ENCODE results near the gene NGF. TPM values are rescaled to one million over a fixed set of nuclear protein-coding genes. Genes with fewer than 3 reads are reported as not detected.
"Not testable (repeated sequence)": the region's sequence is repeated elsewhere in the genome, so short reads cannot be mapped to it uniquely, and the experiment has no call there.

The NGF gene
- total RNA-seq, 4 donors from 2014 or later, result 2.8 to 4.0 (median 3.2) TPM; not detected in 1

DNA sequence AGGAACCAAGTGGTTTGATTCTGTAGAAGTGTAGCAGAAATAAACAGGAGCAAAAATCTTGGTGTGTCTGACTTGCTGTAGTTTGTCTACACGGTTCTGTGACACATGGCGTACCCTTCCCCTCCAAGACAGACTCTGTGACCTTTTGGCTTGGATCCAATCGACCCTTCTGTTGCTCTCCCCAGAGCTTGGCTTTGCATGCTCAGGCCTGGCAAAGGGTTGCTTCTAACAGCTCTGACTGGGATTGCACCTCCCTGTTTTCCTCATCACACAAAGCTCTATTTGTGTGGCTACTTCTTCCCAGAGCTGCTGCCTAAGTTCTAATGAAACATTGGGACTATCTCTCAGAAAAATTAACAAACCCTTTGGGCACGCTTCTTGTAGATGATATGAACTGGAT, 24.0 kb downstream of the NGF start:
- H3K9me3 ChIP-seq, result no peaks in the 10 kb centered on the region
- no peaks in the 10 kb centered on the region for H3K36me3 ChIP-seq
- H3K4me1 ChIP-seq, result peaks cover 0 to 4% of the 10 kb centered on the region in 2 donors
- H3K27me3 ChIP-seq, result no peaks in the 10 kb centered on the region
- no peak overlapping the region for H3K4me3 ChIP-seq (replicated peaks in 1 of 3)
- H3K27ac ChIP-seq, result no peak overlapping the region
- TF ChIP-seq, protein P1, sequence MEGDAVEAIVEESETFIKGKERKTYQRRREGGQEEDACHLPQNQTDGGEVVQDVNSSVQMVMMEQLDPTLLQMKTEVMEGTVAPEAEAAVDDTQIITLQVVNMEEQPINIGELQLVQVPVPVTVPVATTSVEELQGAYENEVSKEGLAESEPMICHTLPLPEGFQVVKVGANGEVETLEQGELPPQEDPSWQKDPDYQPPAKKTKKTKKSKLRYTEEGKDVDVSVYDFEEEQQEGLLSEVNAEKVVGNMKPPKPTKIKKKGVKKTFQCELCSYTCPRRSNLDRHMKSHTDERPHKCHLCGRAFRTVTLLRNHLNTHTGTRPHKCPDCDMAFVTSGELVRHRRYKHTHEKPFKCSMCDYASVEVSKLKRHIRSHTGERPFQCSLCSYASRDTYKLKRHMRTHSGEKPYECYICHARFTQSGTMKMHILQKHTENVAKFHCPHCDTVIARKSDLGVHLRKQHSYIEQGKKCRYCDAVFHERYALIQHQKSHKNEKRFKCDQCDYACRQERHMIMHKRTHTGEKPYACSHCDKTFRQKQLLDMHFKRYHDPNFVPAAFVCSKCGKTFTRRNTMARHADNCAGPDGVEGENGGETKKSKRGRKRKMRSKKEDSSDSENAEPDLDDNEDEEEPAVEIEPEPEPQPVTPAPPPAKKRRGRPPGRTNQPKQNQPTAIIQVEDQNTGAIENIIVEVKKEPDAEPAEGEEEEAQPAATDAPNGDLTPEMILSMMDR (IDR thresholded peaks at IDR 0.05), result no peak
- no peak for TF ChIP-seq POLR2A (IDR thresholded peaks at IDR 0.05)
- intact Hi-C loops (cut with DNase I), result no loop called here
- DNase-seq, result no peak
- WGBS, 2 donors, result 48 to 60% methylated on average over 4 of the region's 4 CpGs

DNA sequence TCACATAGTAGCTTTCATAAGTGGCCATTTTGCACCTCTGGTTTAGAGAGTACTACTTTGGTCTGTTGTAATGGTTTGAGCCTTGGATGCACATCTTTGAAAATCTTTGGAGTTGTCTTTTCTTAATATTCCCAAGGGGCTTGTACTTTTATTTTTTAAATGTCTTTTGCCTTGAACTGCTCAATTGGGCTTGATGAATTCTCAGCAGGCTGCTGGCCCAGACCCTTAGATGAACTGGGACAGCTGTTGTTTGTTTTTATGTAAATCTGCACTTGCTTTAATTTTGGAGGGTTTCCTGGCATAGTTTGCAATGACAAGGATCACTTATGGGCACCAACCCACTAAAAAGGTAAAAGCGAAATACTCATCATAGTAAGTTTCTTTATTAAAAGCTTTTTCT, 24.9 kb downstream of the NGF start:
- Histone ChIP-seq H3K27ac (no peak overlapping the region), H3K9me3 (no peaks in the 10 kb centered on the region), H3K36me3 (no peaks in the 10 kb centered on the region), H3K4me3 (replicated peaks in 1 of 3) (no peak overlapping the region), H3K27me3 (no peaks in the 10 kb centered on the region), H3K4me1 (peaks cover 0 to 4% of the 10 kb centered on the region in 2 donors)
- no peak for TF ChIP-seq POLR2A (IDR thresholded peaks at IDR 0.05)
- TF ChIP-seq, protein P1 (IDR thresholded peaks at IDR 0.05), result no peak
- WGBS, 2 donors, result 87 to 92% methylated on average over 1 of the region's 1 CpG
- no peak for DNase-seq
- intact Hi-C loops (cut with DNase I), result no loop called here

- peaks cover 0 to 4% of the 10 kb centered on the region in 2 donors for H3K4me1 ChIP-seq
- no peak overlapping the region for H3K27ac ChIP-seq
- TF ChIP-seq POLR2A (IDR thresholded peaks at IDR 0.05), result no peak
- TF ChIP-seq, protein P1 (IDR thresholded peaks at IDR 0.05), result no peak
Measured at GRCh38 chr1:115312742-115313141, 25.3 kb downstream of the NGF start.

GRCh38 chr1:115311474-115311989, 26.5 kb downstream of the NGF start:
- TF ChIP-seq, protein P1 (IDR thresholded peaks at IDR 0.05), result no peak
- no peak for TF ChIP-seq POLR2A (IDR thresholded peaks at IDR 0.05)
- H3K4me1 ChIP-seq, result peaks cover 0 to 4% of the 10 kb centered on the region in 2 donors

More at GRCh38 chr1:115312742-115313141, 25.3 kb downstream of the NGF start:
- intact Hi-C loops (cut with DNase I), result no loop called here
- Histone ChIP-seq H3K36me3 (no peaks in the 10 kb centered on the region), H3K4me3 (replicated peaks in 1 of 3) (no peak overlapping the region), H3K27me3 (no peaks in the 10 kb centered on the region), H3K9me3 (no peaks in the 10 kb centered on the region)
- DNase-seq, result no peak

GRCh38 chr1:115310581-115311473, 27.2 kb downstream of the NGF start:
- intact Hi-C loops (cut with DNase I), result no loop called here
- DNase-seq, result no peak
- Histone ChIP-seq H3K27ac (no peak overlapping the region), H3K4me1 (peaks cover 0 to 4% of the 10 kb centered on the region in 2 donors), H3K9me3 (no peaks in the 10 kb centered on the region), H3K36me3 (no peaks in the 10 kb centered on the region), H3K27me3 (no peaks in the 10 kb centered on the region), H3K4me3 (replicated peaks in 1 of 3) (no peak overlapping the region)
- no peak for TF ChIP-seq POLR2A (IDR thresholded peaks at IDR 0.05)
- TF ChIP-seq, protein P1 (IDR thresholded peaks at IDR 0.05), result no peak
- 89 to 91% methylated on average over 2 of the region's 2 CpGs for WGBS, 2 donors

More at GRCh38 chr1:115311474-115311989, 26.5 kb downstream of the NGF start:
- WGBS, 2 donors, result 94 to 100% methylated on average over 1 of the region's 1 CpG
- intact Hi-C loops (cut with DNase I), result no loop called here
- no peaks in the 10 kb centered on the region for H3K36me3 ChIP-seq
- DNase-seq, result no peak
- H3K27ac ChIP-seq, result no peak overlapping the region
- no peak overlapping the region for H3K4me3 ChIP-seq (replicated peaks in 1 of 3)
- no peaks in the 10 kb centered on the region for H3K9me3 ChIP-seq
- no peaks in the 10 kb centered on the region for H3K27me3 ChIP-seq

- H3K36me3 ChIP-seq; intact Hi-C loops (cut with DNase I); H3K4me1 ChIP-seq; H3K27me3 ChIP-seq; H3K4me3 ChIP-seq (replicated peaks in 1 of 3); DNase-seq; H3K27ac ChIP-seq; H3K9me3 ChIP-seq: not testable (repeated sequence)
Measured at GRCh38 chr1:115309504-115309903, 28.5 kb downstream of the NGF start.

All from thyroid gland (tissue), 4 donors.